ENCODE results near the gene NUBP1. TPM values are rescaled to one million over a fixed set of nuclear protein-coding genes. Genes with fewer than 3 reads are reported as not detected.

Gene NUBP1
- total and polyA plus RNA-seq, 9 of the 15 experiments (the other 6 are each of a cell fraction or from before 2014, with no cell fraction given): 17.2 to 55.1 (median 35.6) TPM

GRCh38 chr16:10737068-10737625 is 6.5 kb upstream of the NUBP1 start (continued):
- TF ChIP-seq REST (IDR thresholded peaks at IDR 0.05; ENCODE audit: borderline replicate concordance): peak; percentile 86; the same call in 1 of the 2 replicates
- TF ChIP-seq REST (CRISPR knock-in tag; IDR thresholded peaks at IDR 0.05; ENCODE audit: low read depth): no peak
- TF ChIP-seq RBM22 (IDR thresholded peaks at IDR 0.05; ENCODE audit: low read depth, low read length, poor library complexity, severe bottlenecking): no peak
- no peak for TF ChIP-seq ZNF347 (CRISPR knock-in tag; IDR thresholded peaks at IDR 0.05; ENCODE audit: low read depth)
- no peak for TF ChIP-seq HNRNPK (IDR thresholded peaks at IDR 0.05; ENCODE audit: low read depth, low read length, poor library complexity, severe bottlenecking)
- peak; percentile 25; the same call in 1 of the 2 replicates for TF ChIP-seq STAG1 (CRISPR knock-in tag; IDR thresholded peaks at IDR 0.05; ENCODE audit: borderline replicate concordance)
- TF ChIP-seq SPI1 (IDR thresholded peaks at IDR 0.05; ENCODE audit: borderline replicate concordance, low read depth, low read length): peak; percentile 63
- TF ChIP-seq DEAF1 (CRISPR knock-in tag; IDR thresholded peaks at IDR 0.05): peak; percentile 82
- TF ChIP-seq ARID2 (IDR thresholded peaks at IDR 0.05): peak; percentile 65; the same call in 1 of the 2 replicates
- peak; percentile 29; the same call in 1 of the 2 replicates for TF ChIP-seq SIN3B (IDR thresholded peaks at IDR 0.05; ENCODE audit: low read depth)
- TF ChIP-seq ETV5 (CRISPR knock-in tag; IDR thresholded peaks at IDR 0.05; ENCODE audit: low read depth): 0 out of 2 replicates have a peak, but pooled peaks have one; percentile 51
- TF ChIP-seq FOXO4 (CRISPR knock-in tag; IDR thresholded peaks at IDR 0.05): no peak
- peak; percentile 52; the same call in 1 of the 2 replicates for TF ChIP-seq CC2D1A (IDR thresholded peaks at IDR 0.05)
- peak; percentile 23 for TF ChIP-seq BRD9 (IDR thresholded peaks at IDR 0.05; ENCODE audit: low read depth, partially characterized antibody)
- no peak for TF ChIP-seq IFI16 (CRISPR knock-in tag; IDR thresholded peaks at IDR 0.05)
- TF ChIP-seq PHB2 (IDR thresholded peaks at IDR 0.05; ENCODE audit: low read depth): no peak
- no peak for TF ChIP-seq ZNF146 (CRISPR knock-in tag; IDR thresholded peaks at IDR 0.05; ENCODE audit: unreplicated experiment)
- TF ChIP-seq ZNF384 (IDR thresholded peaks at IDR 0.05; ENCODE audit: low read depth, low read length): peak; percentile 10; the same call in 1 of the 2 replicates

Data from K562 (cell line).